ENCODE measurements around the gene MAP3K3.

GRCh38 chr17:63623786-63624530 lies 1.7 kb downstream of the MAP3K3 start:
- no peak for TF ChIP-seq CTCF (IDR thresholded peaks at IDR 0.05)
- TF ChIP-seq POLR2A (IDR thresholded peaks at IDR 0.05): no peak

Measured in body of pancreas (tissue), 4 donors.